GM21515 (cell line): Measurements from ENCODE around the gene DNAJC13.
A peak's percentile ranks its signal among the peaks of the same experiment; 100 is the strongest.
"Not testable (repeated sequence)": the region's sequence is repeated elsewhere in the genome, so short reads cannot be mapped to it uniquely, and the experiment has no call there.

Source experiments
- ATAC-seq: cut with Tn5 transposase; IDR thresholded peaks from one replicate; pipeline ENCODE4 v1.9.1; 2021; ENCODE audit not compliant: unreplicated experiment

The DNAJC13 gene

DNA sequence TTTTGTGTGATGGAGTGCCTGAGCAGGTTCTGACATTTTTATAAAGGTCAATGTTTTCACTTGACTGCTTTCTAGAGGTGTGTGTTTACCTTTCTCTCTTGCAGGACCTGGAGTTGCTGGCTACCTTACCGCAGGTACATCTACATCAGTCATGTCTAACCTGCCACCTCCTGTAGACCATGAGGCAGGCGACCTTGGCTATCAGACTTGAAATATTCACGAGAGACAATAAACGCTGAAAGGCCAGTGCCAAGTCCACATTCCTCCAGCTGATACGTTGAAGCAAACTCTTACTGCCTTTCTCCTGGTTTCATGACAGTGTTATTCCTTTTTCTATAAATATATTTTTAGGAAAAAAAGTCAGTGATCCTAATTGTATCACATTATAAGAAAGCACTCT lies 120.8 kb downstream of the DNAJC13 start:
- ATAC-seq: no peak

DNA sequence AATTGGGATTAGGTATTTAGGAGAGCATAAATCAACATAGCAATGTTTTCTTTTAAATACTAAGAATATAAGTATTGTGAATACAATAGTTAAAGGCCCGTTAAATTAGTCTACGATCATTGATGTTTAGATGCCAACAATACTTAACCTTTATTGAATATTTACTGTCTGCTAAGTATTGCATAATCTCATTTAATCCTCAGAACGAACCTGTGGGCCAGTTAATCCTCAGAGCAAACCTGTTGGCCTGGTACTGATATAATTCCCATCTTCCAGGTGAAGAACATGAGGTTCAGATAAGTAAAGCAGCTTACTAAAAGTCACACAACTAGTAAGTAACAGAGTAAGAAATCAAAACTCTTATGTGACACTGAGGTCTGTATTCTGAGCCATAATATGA lies 122.4 kb downstream of the DNAJC13 start:
- ATAC-seq: no peak

DNA sequence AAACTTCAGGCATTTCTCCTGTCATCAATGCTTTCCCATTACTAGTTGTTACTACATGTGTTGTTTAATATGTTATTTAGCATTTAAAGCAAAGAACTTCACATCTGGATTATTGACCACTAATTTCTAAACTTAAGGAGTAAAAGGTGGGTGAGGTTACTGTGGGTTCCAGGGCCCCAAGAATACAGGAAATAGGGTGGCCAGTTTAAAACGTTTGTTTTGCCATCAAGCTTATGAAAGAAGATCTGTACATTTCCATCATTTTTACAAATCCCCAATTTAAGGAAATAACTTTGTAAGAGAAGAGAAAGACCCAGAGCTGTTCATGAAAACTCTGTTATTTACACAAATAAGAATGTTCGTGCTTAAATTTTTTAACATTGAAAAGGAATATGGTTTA lies 125.3 kb downstream of the DNAJC13 start:
- ATAC-seq: no peak

DNA sequence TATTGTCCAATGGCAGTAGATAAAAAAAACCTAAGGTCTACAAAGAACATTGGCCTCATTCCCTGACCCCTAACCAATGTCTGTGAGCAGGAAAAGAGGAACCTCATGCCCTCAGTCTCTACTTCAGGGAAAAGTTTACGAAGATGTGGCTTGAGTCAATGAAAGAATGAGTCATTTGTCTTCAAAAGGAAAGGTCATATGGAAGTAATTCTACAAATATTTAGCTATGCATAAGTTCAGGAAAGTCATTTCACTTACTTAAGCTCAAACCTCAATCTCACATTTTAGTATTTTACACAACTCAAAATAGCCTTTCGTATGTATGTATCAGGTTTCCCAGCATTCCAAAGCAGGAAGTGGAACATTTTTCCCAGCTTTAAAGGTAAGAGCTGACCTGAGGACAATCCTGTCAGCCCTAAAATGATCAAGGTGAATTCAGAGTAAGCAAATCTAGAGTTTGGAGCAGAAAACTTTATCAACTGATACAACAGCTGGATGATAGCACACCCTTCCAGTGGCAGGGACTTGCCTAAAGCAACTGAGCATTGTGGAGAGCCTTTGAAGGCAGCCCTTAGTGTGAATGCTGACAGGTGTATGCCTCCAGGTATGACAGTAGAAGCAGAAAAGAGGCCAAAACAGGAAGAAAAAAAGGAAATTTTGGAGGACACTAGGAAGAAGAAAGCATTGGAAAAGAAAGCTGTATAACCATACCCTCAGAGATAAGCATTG lies 125.9 kb downstream of the DNAJC13 start:
- no peak for ATAC-seq

DNA sequence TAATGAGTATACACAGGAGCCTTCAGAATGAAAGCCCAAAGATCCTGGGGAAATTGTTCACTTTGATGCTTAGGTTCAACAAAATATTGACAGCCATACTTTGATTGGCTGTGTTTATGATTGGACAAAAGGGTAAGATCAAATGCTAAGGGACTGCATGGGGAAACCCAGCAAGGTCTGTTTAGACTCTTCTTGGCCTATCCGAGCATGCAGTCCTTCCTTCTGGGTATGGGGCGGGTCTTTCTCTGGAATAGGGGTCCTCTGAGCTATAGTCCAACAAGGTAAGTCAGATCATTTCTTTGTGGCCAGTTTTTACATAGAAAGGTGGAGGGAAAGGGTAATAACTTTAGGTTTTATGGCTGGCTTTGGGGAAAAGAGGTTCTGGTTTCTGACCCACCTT lies 126.8 kb downstream of the DNAJC13 start:
- no peak for ATAC-seq

DNA sequence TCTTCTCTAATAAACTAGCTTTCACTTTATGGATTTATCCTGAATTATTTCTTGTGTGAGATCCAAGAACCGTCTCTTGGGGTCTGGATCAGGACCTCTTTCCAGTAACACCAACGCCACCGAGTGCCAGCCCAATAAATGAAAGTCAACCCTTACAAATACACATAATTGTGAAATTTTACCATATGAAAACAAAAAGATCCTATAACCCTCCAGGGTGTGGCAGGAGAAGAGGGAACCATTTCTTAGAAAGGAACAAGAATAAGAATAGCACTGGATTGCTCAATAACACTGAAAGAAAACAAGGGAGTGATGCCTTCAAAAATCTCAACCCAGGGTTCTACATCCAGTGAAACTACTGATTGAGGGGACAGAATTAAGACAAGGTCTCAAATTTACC lies 128.2 kb downstream of the DNAJC13 start:
- no peak for ATAC-seq

DNA sequence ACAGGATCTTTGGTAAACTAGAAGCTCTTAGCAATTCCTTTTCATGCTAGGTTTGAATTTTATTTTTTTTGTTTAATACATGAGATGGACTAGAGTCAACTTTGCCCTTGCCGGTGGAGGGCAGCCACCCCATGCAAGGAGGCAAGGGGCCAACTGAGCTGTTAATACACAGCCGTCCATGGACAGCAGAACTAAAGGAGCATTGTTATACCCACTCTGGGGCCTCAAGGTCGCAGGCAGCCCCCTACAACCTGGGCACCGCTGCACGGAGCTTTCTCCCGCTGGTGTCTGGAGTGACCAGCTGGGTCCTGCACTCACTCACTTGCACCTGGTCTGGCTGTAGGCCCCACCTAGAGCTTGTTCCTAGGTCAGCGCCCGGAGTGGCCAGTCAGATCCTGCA lies 131.9 kb downstream of the DNAJC13 start:
- ATAC-seq: no peak

DNA sequence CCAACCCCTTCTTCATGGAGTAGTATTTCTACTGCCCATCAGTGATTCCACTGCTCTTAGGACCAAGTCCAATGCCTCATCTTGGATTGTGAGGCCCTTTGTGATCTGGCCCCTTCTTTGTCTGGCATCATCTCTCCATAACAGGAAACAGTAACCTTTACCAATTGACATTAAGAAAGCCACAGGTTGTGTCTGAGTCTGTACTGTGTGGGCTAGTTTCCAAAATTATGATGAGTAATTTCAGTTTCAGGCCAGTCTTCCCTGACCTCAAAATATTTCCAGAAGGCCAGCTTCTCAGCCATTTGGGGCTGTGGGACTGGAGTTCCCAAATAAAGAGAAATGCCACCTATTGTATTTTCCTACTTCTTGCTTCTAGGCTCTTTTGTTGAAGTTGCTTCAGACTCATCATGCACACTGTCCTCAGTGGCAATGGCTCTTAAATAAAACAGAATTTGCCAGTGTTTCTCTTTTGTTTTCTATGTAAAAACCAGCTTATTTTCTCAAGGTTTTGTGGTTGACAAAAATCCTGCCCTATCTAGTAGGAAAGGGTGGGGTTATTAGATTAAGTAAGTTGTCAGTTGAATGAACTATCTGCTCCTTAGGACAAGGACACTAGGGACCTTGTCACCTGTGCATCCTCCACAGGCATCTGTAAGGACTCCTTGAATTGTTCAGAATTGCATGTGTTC lies 132.7 kb downstream of the DNAJC13 start:
- peak; percentile 80 for ATAC-seq

DNA sequence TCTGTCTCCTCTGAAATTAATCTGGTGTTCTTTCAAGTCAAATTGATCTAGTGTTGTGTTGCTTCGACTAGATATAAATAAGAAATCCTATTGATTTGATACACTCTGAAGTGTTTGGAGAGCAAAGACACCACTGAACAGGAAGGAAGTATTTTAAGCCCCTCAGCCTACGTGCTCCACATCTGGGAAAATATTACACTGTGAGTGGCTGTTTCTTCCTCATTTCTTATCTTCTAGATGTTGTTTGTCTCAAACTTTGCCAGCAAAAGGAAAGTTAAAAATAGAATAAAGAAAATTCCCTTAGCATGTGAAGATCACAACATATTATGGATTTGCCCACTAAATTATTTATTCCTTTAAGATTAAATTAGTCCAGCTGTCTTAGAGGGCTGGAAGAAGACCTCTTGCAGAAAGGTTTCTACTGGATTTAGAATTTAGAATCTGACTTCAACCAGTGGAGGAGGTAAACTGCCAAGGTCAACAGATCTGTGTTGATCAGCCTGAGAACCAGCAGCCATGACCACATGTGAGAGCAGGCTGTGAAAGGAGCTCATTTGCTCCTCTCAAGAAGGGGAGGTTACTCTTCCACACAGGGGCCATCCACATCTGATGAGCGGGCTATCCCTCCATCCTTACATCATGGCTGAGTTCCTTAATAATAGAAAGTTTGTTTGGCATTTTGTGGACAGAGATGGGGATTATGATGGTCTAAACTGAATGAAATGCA lies 133.4 kb downstream of the DNAJC13 start:
- no peak for ATAC-seq

DNA sequence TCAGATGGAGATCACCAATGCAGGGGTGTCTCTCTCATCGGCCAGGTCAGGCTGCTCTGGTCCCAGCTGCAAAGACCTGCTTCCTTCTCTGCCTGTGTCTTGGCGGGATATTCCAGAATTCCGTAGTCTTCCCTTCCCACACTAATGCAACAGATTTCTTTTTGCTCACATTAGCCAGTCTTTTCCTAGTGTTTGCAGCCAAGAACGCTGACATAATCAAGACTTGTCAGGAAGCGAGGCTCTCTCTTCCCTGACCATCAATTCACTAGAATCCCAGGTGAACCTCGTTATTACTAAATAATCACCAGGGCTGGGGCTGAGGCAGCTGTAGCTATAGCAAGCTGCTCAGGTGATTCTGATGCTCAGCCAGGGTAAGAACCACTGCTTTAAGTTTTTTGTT lies 136.5 kb downstream of the DNAJC13 start:
- no peak for ATAC-seq

DNA sequence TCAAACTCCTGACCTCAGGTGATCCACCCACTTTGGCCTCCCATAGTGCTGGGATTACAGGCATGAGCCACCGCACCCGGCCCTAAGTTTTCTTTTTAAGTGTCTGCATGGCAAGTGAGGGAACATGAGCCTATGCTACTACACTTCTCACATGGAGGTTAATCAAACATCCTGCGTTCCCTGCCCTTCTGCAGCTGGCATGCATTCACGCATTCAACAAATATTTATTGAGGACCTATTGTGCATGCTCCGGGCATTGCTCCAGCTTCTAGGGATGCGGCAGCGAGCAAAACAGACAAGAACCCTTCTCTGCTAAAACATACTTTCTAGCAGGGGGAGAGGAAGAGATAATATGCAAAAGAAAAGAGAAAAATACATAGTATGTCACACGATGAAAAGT lies 137.1 kb downstream of the DNAJC13 start:
- ATAC-seq: no peak

DNA sequence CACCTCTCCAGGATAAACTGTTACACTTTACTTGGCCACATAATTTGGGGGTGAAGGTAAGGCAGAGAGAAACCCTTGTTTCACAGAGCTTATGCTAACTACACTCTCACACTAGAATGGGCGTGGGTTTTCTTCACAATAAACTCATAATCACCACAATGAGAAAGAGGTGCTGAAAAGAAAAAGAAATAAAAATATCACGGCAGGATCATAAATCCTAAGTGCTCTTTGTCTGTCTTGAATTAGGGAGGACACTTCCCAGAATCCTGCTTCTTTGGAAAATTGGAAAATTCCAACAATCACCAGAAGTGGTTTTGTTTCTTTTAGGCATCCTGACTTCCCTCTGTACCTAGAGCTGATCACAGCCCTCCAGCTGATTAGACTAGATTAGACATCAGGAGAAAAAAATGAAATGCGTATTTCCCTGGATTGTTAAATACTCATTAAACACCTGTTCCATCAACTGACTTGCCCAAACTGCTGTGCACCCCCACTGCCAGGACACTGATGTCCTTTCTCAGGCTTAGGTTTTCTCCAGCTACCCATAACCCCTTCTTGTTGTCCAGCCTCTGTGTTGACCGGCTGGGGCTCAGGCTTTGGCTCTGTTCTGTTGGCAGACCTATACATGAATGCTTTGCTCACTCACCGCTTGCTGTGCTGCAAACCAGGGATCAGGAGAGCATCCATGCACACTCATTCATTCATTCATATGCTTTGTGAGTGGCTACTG lies 138.2 kb downstream of the DNAJC13 start:
- no peak for ATAC-seq

DNA sequence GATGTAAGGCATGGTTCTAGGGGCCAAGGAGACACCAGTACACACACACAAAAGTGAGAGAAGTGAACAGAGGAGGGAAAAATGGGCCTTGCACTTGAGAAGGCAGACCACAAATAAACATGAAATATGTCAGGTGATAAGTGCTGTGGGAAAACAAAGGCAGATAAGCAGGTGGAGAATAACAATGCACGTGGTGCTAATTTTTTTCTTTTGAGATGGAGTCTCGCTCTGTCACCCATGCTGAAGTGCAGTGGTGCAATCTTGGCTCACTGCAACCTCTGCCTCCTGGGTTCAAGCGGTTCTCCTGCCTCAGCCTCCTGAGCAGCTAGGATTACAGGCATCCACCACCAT lies 138.7 kb downstream of the DNAJC13 start:
- not testable (repeated sequence) for ATAC-seq

DNA sequence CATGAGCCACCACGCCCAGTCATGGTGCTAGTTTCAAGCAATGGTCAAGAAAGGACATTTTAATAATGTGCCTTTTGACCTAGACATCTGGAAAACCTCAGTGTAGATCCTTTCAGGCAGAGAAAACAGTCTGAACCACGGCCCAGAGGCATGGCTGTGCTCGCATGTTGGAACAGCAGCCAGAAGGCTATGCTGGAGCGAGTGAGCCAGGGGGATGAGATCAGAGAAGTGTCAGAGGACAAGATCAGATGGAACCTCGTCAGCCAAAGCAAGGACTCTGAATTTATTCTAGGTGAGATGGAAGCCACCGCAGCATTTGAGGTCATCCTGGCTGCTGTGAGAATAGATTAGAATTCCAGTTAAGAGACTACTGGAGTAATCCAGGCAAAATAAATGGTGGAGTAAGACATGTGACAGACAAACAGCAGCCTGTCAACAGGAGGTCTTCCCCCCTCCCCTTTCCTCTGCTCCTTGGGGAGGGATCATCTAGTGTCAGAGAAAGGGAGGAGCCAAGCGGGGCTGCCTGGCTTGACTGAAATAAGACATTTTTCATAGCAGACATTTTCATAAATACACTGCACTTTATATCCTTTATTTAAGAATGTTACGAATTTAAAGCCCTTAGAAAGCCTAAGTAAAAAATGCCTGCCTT lies 139.3 kb downstream of the DNAJC13 start:
- no peak for ATAC-seq

DNA sequence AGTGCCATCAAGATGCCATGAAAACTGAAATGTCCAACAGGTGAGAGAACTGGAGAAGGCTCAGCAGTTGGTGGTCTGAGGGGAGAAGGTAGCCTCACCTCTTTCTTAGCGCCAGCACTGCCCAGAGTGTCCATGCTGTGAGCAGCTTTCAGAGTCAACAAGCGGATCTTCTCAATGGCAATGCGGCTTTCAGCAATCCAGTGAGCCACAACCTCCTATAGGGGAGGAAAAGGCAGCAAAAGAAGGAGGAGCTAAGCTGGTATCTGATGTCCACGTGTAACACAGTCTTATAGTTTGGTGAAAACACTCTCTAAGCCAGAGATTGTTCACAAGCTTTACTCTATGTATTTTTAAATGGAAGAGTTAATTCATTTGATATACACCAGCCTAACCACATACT lies 143.7 kb downstream of the DNAJC13 start:
- ATAC-seq: no peak

DNA sequence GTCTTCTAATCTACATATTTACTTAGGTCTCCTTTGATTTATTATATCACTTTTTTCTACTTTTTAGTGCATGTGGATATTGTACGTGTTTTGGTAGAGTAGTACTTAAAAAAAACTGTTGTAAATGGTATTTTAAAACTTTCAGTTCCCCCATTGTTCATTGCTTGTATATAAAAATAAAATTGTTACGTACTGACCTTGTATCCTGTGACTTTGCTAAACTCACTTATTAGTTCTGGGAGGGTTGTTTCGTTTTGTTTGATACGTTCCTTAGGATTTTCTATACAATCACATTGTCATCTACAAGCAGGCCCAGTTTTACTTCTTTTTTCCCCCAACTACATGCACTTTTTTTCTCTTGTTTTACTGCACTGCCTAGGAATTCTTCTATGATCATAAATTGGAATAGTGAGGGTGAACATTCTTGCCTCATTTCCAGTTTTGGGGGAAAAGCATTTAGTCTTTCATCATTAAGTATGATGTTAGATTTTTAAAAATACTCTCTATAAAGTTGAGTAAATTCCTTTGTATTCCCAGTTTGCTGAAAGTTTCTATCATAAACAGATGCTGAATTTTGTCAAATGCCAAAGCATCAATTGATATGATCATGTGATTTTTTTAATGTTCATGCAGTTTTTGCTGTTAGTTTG lies 146.2 kb downstream of the DNAJC13 start:
- ATAC-seq: no peak

DNA sequence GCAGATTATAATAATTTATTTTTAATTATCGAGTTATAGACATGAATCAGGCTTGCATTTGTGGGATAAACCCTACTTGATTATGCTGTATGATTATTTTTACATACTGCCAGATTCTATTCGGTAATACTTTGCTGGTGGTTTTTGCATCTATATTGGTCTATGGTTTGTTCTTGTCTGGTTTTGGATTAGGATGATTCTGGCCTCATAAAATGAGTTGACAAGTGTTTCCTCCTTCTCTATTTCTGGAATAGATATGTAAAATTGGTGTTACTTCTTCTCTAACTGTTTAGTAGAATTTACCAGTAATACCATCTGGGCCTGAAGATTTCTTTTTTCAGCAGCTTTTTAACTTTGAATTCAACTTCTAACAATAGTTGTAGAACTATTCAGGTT lies 146.8 kb downstream of the DNAJC13 start:
- ATAC-seq: no peak

DNA sequence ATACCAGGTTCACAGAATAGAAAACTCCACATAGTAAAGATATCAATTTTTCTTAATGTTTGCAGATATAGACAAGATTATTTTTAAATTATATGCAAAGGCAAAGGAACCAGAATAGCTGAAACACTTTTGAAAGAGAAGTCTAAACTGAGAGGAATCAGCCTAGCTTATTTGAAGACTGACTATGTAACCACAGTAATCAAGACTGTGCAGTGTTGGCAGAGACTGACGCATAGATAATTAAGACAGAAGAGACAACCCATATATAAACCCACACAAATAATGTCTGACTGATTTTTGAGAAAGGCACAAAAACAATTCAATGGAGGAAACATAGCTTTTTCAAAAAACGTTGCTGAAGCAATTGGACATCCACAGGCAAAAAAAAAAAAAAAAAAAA lies 151.1 kb downstream of the DNAJC13 start:
- no peak for ATAC-seq

DNA sequence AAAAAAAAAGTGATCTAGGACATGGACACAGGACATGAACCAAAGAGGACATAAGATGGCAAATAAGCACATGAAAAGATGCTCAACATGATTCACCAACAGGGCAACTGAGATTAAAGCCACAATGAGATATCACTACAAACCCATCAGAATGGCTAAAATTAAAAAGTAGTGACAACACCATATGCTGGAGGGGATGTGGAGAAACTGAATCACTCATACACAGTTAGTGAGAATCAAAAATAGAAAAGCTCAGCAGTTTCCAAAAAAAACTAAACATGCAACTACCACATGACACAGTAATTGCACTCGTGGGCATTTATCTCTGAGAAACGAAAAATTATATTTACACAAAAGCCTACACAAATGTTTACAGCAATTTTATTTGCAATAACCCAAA lies 151.9 kb downstream of the DNAJC13 start:
- ATAC-seq: no peak

DNA sequence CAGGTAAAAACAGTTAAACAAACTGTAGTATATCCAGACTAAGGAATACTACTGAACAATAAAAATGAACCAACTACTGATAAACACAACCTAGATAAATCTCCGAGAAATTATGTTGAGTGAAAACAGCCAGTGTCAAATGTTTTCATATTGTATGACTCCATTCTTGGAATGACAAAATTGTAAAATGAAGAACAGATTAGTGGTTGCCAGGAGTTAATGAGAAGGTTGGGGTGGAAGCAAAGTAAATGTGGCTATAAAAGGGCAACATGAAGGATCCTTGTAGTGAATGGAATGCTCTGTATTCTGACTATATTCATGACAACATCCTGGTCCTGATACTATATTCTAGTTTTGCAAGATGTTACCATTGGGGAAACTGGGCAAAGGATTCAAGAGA lies 152.3 kb downstream of the DNAJC13 start:
- no peak for ATAC-seq

DNA sequence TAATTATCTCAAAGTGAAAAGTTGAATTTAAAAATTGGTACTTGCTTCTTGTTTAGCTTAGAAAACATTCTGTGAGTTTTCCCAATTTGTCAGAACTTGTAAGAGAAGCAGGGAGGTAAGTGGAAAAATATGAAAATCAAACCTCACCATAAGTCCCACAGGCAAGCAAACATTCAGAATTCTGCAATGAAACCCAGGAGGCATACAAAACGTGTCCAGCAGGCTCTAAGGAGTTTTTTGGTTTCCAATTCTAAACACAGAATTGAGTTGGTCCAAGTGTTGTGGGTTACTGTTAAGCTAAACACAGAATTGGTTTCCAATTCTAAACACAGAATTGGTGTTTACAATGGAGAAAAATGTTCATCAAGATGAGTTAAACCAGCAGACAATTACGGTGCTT lies 152.7 kb downstream of the DNAJC13 start:
- no peak for ATAC-seq
